Activated B cell treated with CpG ODN at 0.5 μM for 24 hours (primary cell): Measurements from ENCODE around the gene FNDC5. TPM values are rescaled to one million over a fixed set of nuclear protein-coding genes. Genes with fewer than 3 reads are reported as not detected.

Source experiments
- ATAC-seq: fragments of 200-7000 bp; cut with Tn5 transposase; one replicate; pipeline ENCODE4 v1.10.0; 2021; ENCODE audit warnings: low read depth, mild to moderate bottlenecking, moderate library complexity
- CTCF ChIA-PET: fragments of 350-600 bp; sonication (Branson Sonifier 250); formaldehyde crosslinking; loops from one replicate; lab custom pipeline; 2021; ENCODE audit warnings: antibody characterized with exemption; lab: Charles Lee
- POLR2A ChIA-PET: fragments of 350-600 bp; sonication (Branson Sonifier 250); formaldehyde crosslinking; loops from one replicate; lab custom pipeline; 2021; ENCODE audit warnings: antibody characterized with exemption; lab: Charles Lee
- DNase-seq: peaks from one replicate; pipeline ENCODE4 v3.0.0; 2022
- H3K27ac Mint-ChIP-seq: one replicate; pipeline ENCODE4 v1.8.0; 2020; ENCODE audit warnings: mixed read lengths
- H3K27me3 Mint-ChIP-seq: one replicate; pipeline ENCODE4 v1.8.0; 2021; ENCODE audit warnings: mixed read lengths
- H3K36me3 Mint-ChIP-seq: one replicate; pipeline ENCODE4 v1.8.0; 2021; ENCODE audit warnings: low read depth, mixed read lengths
- H3K4me1 Mint-ChIP-seq: one replicate; pipeline ENCODE4 v1.8.0; 2021; ENCODE audit warnings: mixed read lengths
- H3K4me3 Mint-ChIP-seq: one replicate; pipeline ENCODE4 v1.8.0; 2020; ENCODE audit warnings: mild to moderate bottlenecking, mixed read lengths
- H3K9me3 Mint-ChIP-seq: one replicate; pipeline ENCODE4 v1.8.0; 2020; ENCODE audit warnings: mixed read lengths
- CTCF ChIP-seq: fragments of 200-600 bp; IDR thresholded peaks from one replicate; pipeline ENCODE4 v1.8.0; 2022; ENCODE audit warnings: antibody characterized with exemption, mild to moderate bottlenecking
- intact Hi-C: fragments of 100-400 bp; cut with micrococcal nuclease; formaldehyde crosslinking; loops from one replicate; pipeline ENCODE4 v1.15.1; 2024
- total RNA-seq: library from RNA; stranded (reverse); gene quantifications from 2 replicates; pipeline ENCODE4 v1.2.3, GENCODE V29; 2022

Gene FNDC5
- total RNA-seq, 1 donor from 2014 or later, result 0.55 TPM

DNA sequence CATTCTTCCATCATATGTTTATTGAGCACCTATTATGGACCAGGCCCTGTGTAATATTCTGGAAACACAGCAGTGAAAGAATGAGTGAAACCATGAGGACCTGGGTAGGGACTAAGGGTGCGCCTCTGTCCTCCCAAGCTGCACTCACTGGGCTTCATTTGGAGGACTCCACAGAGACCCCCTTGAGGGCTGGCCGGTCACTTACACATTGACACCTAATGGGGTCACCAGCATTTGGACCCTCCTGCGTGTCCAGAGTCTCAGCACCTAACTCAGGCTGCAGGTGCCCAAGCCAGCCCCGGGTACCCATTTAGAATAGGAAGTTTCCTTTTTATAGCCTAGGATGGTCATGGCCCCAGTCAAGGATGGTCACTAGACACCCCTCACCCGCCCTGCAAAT is 2.8 kb upstream of the FNDC5 start:
- ATAC-seq (no peak), DNase-seq (no peak)
- intact Hi-C loops, result loop anchor here (2.0 to 5.0 kb wide), 3 partner anchors 57 to 101 kb away; partner anchors contain the start of genes S100PBP and YARS1
- CTCF ChIA-PET, result interaction anchor here (1.0 to 3.5 kb wide), 6 partner anchors 19 to 213 kb away, joined by 3 to 29 read pairs (median 4); no protein-coding TSS in a partner anchor
- no peak for TF ChIP-seq CTCF
- Mint-ChIP-seq H3K9me3 (no peaks in the 10 kb centered on the region), H3K4me3 (no peak overlapping the region), H3K4me1 (peaks cover 36% of the 10 kb centered on the region), H3K27ac (no peak overlapping the region), H3K27me3 (peaks cover 50% of the 10 kb centered on the region), H3K36me3 (peaks cover 3% of the 10 kb centered on the region)
- POLR2A ChIA-PET, result no interaction called here

DNA sequence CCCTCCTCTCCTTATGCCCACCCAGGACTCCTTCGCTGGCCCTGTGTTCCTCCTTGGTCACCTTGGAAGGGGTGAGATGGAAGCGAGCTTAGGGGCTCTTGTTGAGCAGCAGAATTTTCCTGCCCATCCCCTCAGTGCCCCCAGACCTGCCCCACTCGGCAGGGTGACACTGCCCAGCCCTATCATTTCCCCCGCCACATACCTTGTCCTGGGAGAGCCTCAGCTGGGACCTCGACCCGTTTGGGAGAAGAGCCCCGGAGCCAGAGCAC is 1.4 kb upstream of the FNDC5 start:
- H3K4me3 Mint-ChIP-seq, result peak overlapping the region; percentile 19
- no peak overlapping the region for H3K27ac Mint-ChIP-seq
- POLR2A ChIA-PET, result interaction anchor here (0.6 to 1.2 kb wide), 2 partner anchors 22 to 27 kb away, joined by 3 to 4 read pairs; no protein-coding TSS in a partner anchor
- H3K36me3 Mint-ChIP-seq, result peaks cover 3% of the 10 kb centered on the region
- intact Hi-C loops, result loop anchor here (1.0 to 5.0 kb wide), 6 partner anchors 55 to 471 kb away; partner anchors contain the start of genes S100PBP and YARS1
- ATAC-seq (no peak), DNase-seq (no peak)
- no peak for TF ChIP-seq CTCF
- no peaks in the 10 kb centered on the region for H3K9me3 Mint-ChIP-seq
- peaks cover 36% of the 10 kb centered on the region for H3K4me1 Mint-ChIP-seq
- H3K27me3 Mint-ChIP-seq, result peaks cover 41% of the 10 kb centered on the region
- CTCF ChIA-PET, result interaction anchor here (0.9 to 3.5 kb wide), 12 partner anchors 9 to 352 kb away, joined by 3 to 29 read pairs (median 4); no protein-coding TSS in a partner anchor

- H3K27ac Mint-ChIP-seq, result no peak overlapping the region
- peaks cover 3% of the 10 kb centered on the region for H3K36me3 Mint-ChIP-seq
- no peak for DNase-seq
- no peak for TF ChIP-seq CTCF
- POLR2A ChIA-PET, result interaction anchor here (0.6 to 1.2 kb wide), 2 partner anchors 21 to 26 kb away, joined by 3 to 4 read pairs; no protein-coding TSS in a partner anchor
- ATAC-seq, result no peak
- H3K9me3 Mint-ChIP-seq, result no peaks in the 10 kb centered on the region
- H3K4me3 Mint-ChIP-seq, result peak overlapping the region; percentile 75
- intact Hi-C loops, result loop anchor here (1.0 to 5.0 kb wide), 6 partner anchors 55 to 470 kb away; partner anchors contain the start of genes S100PBP and YARS1
- CTCF ChIA-PET, result interaction anchor here (0.9 to 3.5 kb wide), 13 partner anchors 8 to 352 kb away, joined by 3 to 29 read pairs (median 4); no protein-coding TSS in a partner anchor
- H3K27me3 Mint-ChIP-seq, result peaks cover 39% of the 10 kb centered on the region
- peaks cover 36% of the 10 kb centered on the region for H3K4me1 Mint-ChIP-seq
Measured at GRCh38 chr1:32871364-32872191, 866 bp upstream of the FNDC5 start.

DNA sequence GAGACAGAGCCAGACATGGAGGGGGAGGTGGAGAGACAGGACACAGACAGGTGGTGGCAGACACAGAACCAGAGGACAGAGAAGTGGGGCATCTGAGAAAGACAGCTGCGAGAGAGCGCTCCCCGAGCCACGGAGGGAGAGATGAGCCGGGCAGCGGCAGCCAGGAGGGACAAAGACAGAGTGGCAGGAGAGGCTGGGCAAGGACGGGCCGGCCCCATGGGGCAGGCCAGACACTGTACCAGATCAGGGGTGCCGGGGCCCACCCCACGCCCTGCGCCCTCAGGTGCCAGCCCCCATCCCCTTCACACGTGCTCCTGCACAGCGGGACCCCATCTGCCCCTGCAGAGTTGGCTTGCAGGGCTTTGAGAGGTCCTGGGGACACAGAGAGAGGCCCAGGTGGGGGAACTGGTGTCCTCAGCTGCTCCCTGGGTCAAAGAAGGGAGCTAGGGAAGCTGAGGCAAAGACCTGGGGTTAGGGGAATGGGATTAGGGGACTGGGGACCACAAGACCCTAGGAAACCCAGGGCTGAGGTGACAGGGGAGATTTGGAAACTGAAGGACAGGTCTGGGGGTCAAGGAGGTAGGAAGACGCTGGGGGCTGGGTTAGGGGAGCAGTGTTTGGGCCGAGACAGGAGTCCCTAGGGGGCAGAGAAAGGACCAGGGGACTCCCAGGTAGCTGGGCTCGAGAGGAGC is 643 bp downstream of the FNDC5 start:
- TF ChIP-seq CTCF, result no peak
- H3K27ac Mint-ChIP-seq, result no peak overlapping the region
- H3K9me3 Mint-ChIP-seq, result no peaks in the 10 kb centered on the region
- ChIA-PET CTCF (interaction anchor here (3.5 kb wide), 1 partner anchor 157 kb away, joined by 29 read pairs; no protein-coding TSS in a partner anchor), POLR2A (interaction anchor here (0.6 kb wide), 1 partner anchor 48 kb away, joined by 3 read pairs; no protein-coding TSS in a partner anchor)
- ATAC-seq (no peak), DNase-seq (no peak)
- intact Hi-C loops, result loop anchor here (5.0 kb wide), 2 partner anchors 73 to 98 kb away; no protein-coding TSS in a partner anchor
- peaks cover 8% of the 10 kb centered on the region for H3K36me3 Mint-ChIP-seq
- peaks cover 32% of the 10 kb centered on the region for H3K27me3 Mint-ChIP-seq
- H3K4me3 Mint-ChIP-seq, result peak overlapping the region; percentile 74
- H3K4me1 Mint-ChIP-seq, result peaks cover 29% of the 10 kb centered on the region
